Iris pigment epithelial cell (primary cell): ENCODE measurements around the gene PSORS1C2.
"Not testable (repeated sequence)": the region's sequence is repeated elsewhere in the genome, so short reads cannot be mapped to it uniquely, and the experiment has no call there.

Experiments used
- DNase-seq: peaks from one replicate; pipeline ENCODE4 v3.0.0-alpha.2; 2011; ENCODE audit warnings: low read depth

The PSORS1C2 gene

DNA sequence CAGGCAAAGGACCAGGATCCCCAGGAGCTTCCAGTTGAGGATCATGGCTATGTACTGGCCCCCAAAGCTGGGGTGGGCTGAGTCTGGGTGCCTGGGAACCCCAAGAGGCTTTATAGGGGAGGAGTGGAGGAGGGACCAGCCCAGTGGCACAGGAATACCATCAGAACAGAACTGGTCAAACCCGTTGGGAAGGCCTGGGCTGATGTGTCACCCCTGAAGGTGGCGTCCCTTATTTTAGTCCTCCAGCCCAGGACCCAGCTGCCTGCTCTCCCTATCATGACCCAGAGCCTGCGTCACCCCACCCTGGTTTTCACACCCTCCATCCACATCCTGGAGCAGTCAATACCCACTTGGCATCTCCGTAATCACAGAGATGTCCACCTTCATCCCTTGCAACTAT lies at the start of gene PSORS1C2:
PSORS1C2 (minus strand) TSS at position 85 of the 400 bp plus-strand sequence; CDS start at position 45, 40 bp downstream.
- no peak for DNase-seq

DNA sequence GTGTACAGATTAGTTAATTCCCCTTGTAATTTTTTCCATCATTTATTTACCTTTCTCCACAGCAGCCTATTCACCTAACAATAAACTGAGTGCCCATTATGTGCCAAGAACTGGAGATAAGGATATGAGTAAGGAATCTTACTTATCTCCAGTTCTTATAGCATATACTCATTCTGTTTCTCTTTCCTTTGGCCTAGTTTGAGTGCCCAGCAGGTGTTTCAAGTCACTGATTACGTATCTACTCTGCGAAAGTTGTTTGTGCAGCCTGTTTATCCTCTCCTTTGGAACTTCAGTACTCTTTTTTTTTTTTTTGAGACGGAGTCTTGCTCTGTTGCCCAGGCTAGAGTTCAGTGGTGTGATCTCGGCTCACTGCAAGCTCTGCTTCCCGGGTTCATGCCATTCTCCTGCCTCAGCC lies 48.9 kb upstream of the PSORS1C2 start:
- DNase-seq = no peak

DNA sequence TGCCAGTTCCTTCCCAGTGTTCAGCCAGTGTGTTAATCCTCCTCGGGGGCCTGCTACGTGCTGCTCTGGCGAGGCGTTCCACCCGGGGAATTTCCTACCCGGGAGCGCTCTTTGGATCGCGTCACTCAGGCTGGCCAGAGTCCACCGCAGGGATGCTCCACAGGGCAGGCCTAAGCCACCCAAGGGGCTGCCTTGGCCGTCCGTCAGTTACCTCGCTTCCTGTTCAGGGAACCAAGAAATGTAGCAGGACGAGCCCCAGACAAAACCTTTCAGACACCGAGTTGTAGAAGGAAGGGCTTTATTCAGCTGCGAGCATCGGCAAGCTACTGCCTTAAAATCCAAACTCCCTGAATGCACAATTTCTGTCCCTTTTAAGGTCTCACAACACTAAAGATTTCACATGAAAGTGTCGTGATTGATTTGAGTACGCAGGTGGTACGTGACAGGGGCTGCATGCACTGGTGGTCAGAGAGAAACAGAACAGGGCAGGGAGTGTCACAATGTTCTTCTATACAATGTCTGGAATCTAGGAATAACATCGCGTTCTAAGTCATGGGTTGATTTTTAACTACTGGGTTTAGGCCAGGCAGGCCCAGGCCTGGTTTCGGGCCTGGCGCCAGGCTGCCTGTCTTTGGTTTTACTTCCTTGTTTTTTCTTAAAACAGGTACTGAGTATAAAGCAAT lies 47.3 kb upstream of the PSORS1C2 start:
- DNase-seq = no peak

DNA sequence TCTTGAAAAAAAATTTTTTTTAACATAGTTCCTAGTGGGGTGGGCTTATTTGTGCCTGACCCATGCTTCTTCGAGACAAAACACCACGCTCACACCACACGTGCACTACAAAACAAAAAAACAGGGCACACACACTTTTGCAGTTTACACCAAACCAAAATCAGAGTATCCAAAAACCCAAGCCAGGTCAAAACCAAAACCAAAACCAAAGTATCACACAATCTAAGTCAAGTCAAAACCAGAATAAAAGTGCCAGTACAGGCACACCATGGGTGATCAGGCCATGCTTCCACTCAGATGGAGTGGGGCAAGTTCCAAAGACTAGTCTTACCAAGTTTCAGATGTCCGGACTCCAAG lies 46.8 kb upstream of the PSORS1C2 start:
- DNase-seq = not testable (repeated sequence)

DNA sequence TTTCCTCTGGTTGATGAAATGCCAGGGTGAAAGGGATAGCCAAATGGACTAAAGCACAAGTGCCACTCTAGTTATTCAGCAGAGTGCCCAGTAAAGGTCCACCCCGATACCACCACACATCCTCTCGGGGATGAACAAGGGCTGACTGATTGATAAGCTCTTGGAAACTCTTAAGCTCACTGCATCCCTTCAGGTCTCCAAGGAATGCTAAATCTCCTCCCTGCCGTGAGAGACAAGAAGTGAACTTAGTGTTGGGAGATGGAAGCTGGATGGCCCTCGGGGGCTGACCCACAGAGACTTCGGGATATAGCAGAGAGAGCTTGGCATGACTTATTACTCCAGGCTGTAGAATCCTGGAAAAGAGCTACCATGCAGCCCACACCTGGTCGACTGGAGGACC lies 45.0 kb upstream of the PSORS1C2 start:
- DNase-seq = not testable (repeated sequence)

DNA sequence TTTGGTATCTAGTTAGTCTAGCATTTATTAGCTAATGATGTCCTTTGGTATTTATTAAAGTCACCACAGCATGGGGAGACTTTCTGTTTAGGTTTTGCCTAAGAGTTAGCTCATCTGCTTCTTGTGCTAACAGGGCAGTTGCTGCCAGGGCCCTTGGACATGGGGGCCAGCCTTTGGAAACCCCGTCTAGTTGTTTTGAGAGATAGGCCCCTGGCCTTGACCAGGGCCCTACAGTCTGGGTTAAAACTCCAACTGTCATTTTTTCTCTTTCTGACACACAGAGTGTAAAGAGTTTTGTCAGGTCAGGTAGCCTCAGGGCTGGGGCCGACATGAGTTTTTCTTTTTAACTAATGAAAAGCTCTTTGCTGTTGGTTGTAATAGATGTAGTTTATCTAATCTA lies 44.4 kb upstream of the PSORS1C2 start:
- DNase-seq = not testable (repeated sequence)

DNA sequence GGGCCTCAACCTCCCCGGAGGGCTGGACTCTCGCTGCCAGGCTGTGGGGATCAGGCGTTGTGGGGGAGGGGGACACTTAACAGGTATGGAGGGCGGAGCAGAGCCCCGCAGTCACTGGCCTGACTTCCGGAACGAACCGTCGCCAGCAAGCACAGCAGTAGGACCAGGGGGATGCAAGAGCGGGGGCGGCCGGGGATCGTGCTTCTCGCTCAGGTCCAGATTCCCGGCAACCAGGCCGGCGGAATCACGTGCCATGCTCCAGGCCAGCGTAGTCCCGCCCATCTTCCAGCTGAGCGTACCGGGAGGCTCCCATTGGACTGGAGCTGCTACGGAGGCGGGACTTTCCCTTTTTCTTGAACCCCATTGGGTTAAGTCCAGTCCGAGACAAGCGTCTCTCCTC lies 41.6 kb upstream of the PSORS1C2 start:
- DNase-seq = peak; percentile 39

DNA sequence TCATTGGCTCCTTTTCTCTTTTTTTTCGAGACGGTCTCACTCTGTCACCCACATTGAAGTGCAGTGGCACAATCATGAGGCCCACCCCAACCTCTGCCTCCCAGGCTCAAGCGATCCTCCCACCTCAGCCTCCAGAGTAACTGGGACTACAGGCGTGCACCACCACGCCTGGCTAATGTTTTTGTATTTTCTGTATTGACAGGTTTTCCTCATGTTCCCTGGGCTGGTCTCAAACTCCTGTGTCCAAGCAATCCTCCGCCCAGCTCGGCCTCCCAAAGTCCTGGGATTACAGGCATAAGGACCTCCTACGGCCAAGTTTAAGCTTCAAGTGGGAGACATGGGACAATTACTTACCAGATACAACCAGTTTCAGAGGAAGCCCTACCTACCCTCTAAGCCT lies 41.0 kb upstream of the PSORS1C2 start:
- no peak for DNase-seq

DNA sequence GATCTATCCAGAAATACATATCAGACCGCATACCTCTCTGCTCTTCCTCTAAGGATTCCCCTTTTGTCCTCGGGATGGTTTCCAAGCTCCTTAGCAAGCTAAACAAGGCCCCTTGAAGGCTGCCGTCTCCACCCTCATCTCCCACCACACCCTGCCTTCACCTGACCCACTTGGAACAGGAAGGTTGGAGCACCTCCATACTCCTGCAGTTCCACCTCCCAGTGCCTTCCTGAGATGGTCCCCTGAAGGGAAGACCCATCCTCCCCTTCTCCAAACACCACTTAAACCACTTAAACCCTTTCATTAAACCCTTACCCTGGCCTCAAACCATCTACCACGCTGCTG lies 40.1 kb upstream of the PSORS1C2 start:
- no peak for DNase-seq

DNA sequence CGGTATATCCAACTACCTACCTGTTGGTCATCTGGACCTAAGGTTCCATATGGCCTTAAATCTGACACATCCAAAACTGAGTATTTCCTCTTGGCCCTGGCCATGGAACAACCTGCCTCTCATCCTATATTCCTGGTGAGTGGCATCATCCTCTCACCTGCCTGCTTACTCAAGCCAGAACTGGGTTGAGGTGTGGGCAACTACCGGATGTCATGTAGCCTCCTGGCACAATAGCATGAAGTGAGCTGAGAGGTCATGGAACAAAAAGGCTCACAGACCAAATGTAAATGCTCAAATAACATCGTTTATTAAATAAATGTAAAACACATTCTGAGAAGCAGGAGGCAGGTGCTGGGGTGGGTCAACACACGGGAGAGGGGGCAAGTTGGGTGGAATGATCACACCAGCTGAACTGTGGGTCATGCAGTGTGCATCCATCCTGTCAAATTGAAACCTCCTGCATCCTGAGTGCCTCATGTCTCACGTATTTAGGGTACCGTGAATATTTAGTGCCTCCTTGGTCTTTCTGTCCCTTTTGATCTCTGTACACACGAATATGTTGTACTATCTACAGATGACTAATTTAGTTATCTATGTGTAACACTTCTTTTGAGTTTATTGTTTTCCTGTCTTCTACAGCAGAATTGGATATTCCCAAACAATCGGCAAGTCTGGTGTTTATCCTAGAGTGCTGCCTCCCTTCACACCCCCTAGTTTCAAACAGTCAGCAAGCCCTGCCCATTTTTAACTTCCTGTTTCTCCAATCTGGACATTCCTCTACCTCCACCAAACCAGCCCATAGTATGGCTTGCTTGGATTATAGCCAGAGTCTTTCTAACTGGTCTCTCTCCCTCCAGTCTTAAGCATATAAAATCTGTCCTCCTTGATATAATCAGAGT lies 39.5 kb upstream of the PSORS1C2 start:
- peak; percentile 14 for DNase-seq

DNA sequence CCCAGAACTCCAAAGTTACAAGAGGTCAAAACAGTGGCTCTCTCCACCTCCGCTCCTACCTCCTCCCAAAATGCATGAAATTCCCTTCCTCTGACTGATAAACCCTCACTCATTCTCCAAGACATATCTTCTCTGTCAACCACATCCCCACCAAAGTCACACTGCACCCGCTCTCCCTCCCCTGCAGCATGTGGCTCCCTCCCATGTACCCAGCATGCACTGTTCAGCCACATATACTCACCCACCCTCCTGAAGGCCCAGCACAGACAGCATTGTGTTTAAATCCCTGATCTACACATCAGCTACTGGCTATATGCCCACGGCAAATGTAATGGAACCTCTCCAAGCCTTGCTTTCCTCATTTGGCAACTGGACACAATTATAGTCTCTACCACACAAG lies 37.1 kb upstream of the PSORS1C2 start:
- peak; percentile 47 for DNase-seq

DNA sequence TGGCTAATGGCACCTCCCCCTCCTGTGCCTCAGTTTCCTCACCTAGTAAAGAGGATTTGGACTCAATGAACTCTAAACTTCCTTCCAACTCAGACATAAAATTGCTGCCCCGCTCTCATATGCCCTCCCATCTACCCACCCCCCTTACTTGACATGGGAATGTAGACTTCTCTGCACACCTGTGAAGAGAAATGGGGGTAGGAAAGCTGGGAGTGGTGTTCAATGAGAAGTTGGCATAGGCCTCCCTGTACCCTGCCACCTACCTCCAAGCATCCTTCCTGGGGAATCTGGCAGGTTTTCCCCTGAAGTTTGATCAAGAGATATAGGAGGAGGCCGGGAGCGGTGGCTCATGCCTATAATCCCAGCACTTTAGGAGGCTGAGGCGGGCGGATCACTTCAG lies 35.5 kb upstream of the PSORS1C2 start:
- DNase-seq = no peak

DNA sequence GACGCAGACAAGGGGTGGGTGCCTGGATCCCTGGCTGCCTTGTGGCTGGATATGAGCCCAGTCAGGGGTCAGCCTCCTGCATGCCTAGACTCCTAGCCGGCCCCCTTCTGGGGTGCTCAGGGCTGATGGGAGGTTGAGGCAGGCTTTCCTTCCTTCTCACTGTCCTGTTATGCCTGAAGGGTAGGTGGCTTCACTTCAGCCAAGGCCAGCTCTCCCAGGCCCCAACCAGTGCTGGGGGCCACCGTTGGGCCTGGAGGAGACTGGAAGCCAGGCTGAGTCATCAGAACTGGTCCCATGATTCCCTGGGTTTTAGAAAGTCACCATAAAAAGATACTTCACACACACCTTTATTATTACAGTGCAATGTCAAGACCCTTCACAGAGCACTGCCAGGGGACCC lies 34.5 kb upstream of the PSORS1C2 start:
- DNase-seq = no peak

DNA sequence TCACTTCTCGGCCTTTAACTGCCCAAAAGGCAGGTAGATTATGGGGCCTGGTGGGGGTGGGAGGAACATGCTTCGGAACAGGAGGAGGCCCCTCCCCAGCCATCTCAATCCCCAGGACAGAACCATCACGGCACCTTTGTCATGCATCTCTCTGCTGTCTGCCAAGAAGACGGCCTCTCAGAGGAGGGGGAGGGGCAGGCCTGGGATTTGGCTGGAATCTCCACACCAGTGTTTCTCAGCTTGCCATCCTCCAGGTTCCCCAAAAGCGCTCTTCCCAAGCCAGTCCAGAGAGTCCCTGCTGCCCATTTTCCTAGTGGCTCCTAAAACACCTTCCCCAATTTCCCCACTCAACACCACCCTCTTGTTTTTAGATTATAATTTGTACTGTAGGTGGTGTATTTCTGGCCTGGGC lies 34.1 kb upstream of the PSORS1C2 start:
- DNase-seq = no peak

DNA sequence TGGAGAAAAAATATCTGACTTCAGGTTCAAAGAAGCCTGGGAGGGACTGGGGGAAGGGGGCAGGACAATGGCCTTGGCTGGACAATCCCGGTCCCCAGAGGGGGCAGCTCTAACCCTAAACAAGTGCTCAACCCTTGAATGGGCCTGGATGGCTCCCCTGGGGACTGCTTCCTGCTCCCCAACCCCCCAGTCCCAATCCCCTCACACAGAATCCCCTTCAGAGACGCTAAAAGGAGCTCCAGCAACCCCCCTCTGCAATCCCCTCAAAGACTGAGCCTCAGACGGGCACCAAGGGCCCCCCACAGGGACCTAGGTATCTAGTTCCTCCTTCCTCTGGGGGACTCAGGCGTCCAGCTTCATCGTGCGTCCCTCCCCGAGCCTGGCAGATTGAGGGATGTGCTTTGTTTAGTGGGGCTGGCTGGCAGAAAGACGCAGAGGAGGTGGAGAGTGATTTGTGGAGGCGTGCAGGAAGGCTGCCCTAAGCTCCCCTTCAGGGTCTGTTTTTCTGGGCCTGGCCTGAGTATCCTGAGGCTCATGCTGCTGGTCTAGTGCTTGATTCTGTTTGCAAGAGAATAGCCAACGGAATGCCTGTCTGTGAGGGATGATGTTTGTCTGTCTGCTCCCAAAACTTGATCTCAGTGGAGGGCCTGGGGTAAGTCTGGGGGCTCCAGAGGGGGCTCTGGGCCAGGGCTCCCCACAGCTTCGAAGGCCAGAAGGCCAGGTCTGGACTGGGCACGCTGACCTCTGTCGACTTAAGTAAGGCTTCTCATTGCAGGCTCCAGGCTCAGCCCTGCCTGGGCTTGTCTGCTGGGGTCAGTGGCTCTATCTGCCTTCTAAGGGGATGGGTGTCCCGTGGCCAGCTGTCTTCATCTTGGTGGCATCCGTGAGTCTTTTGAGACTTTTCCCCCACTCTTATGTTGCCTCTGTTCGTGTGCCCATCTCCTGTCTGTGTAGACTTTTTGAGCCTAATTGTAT lies 33.4 kb upstream of the PSORS1C2 start:
- DNase-seq = no peak

DNA sequence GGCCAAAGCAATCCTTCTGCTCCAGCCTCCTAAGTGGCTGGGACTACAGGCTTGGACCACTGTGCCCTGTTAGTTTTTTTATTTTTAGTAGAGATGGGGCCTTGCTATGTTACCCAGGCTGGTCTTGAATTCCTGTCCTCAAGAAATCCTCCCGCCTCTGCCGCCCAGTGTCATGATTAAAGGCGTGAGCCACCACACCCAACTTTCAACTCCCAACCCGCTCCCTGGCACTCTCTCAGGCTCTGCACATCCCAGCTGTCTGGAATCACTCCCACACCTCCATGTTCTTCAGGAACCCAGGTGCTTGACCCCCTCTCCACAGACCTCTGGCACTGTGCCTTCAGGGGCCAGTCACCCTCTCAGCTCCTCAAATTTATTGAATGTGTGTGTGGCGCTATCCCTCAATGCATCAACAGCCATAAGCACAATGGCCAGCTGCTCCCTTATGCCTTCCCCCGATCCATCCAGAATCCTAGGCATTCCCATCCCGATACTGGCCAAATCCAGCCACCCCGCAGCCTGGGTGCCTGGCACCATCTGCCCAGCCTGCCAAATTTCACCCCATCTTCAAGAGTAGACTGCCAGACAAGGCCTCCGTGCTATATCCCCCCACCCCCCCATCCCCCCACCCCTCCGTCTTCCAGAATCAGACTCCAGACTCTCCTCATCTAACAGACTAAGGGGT lies 32.3 kb upstream of the PSORS1C2 start:
- DNase-seq = no peak

DNA sequence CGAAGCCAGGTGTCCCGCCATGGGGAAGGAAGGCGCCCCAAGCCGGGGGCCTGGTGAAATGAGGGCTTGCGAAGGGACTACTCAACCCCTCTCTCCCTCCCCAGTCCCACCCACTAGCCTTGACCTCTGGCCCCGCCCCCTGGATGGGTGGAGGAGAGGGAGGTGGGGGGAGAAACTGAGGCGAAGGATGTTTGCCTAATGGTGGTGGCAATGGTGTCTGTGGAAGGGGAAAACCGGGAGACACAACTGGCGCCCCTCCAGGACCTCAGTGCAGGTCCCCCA lies 31.7 kb upstream of the PSORS1C2 start, which contains the start of gene POU5F1:
POU5F1 (minus strand) TSS at position 83 of the 282 bp plus-strand sequence; CDS start at position 21, 62 bp downstream.
- no peak for DNase-seq

DNA sequence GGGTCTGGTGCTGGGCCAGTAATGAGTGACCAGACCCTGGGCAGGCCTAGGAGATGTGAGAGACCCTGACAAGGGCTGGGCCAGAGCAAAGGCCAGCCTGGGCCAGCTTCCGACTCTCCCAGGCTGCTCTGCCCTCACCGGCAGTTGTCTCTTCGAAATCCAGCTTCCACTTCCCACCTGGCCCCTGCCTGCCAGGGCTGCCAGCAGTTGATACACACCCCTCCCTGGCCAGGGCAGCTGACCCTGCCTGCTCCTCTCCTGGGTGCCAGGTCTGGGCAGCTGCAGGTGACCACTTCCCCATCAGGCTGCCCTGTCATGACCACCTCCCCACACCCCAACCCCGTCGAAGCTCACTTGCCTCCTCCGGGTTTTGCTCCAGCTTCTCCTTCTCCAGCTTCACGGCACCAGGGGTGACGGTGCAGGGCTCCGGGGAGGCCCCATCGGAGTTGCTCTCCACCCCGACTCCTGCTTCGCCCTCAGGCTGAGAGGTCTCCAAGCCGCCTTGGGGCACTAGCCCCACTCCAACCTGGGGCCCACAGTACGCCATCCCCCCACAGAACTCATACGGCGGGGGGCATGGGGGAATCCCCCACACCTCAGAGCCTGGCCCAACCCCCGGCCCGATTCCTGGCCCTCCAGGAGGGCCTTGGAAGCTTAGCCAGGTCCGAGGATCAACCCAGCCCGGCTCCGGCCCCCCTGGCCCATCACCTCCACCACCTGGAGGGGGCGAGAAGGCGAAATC lies 31.2 kb upstream of the PSORS1C2 start:
- not testable (repeated sequence) for DNase-seq

DNA sequence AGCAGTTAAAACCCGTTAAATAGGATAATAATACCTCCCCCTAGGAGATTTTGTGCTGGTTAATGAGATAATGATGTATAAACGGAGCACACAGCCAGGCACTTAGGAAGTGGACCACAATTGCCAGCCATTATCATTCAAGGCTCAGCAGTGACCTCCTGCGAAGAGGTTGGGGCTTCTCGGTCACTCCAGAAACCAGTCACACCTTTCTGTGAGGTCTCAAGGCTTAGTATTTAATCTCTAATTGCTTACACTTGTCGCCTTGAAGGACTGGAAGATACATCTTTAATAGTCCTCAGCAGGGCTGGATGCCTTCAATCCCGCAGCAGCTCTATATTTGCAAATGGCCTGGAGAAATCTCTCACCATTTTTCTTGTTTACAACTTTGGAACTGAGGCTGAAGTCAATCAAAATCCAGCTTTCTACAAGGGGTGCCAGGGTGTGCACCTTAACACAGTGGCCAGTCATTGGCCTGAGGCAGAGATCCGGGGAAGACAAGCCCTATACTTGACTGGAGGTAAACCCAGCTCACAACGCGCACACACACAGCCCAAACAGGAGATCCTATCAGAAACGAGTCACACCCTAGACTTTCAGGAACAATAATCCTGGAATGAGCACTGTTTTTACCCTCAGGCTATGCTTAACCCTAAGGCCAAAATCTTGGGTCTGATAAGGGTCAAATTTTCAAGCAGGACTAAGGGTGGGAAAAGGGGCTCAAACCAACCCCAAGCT lies 30.4 kb upstream of the PSORS1C2 start:
- no peak for DNase-seq

DNA sequence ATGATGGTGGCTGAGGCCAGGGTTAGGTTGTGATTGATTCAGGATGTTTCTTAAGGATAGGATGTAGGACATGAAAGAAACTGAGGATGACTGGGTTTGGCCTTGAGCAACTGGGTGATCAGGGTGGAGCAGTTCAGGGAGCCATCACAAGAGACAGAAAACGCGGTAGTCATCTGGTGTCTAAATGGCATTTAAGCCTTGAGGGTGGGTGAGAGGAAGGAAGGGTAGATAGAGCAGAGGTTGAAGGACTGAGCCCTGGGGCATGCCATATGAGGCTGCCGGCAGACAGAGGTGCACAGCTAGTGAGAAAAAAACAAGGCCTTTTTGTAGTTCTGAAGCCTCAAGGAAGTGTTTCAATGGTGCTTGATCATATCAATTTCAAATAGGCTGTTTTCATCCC lies 29.7 kb upstream of the PSORS1C2 start:
- no peak for DNase-seq
